Breast epithelium (tissue), 4 donors: ENCODE results near the gene ATP2B3. TPM values are rescaled to one million over a fixed set of nuclear protein-coding genes. Genes with fewer than 3 reads are reported as not detected.

Source experiments
- DNase-seq, 2 donors: peaks; one replicate each; pipeline ENCODE4 v3.0.0-alpha.2; 2019; ENCODE audit warnings: low spot score in 2 of 2
- H3K27ac ChIP-seq, 2 donors: fragments of 200-600 bp; sonication (generic) in 1 of 2; one replicate each; pipeline ENCODE4 v1.5.1; 2016 to 2019; ENCODE audit warnings: mild to moderate bottlenecking in 1 of 2
- H3K27me3 ChIP-seq, 2 donors: fragments of 200-600 bp; sonication (generic) in 1 of 2; one replicate each; pipeline versions ENCODE4 v1.5.1 to v1.6.0; 2017 to 2019; ENCODE audit warnings: control low read depth in 1 of 2, mild to moderate bottlenecking in 1 of 2
- H3K36me3 ChIP-seq: fragments of 200-600 bp; one replicate; pipeline ENCODE4 v1.5.1; 2019
- H3K4me1 ChIP-seq, 2 donors: fragments of 200-600 bp; sonication (generic); one replicate each; pipeline ENCODE4 v1.5.1; 2016 to 2019; ENCODE audit warnings: control low read depth in 1 of 2
- H3K4me3 ChIP-seq, 3 donors: fragments of 200-600 bp; sonication (generic); 1 replicate in 2 of 3; 2 replicates in 1 of 3; pipeline ENCODE4 v1.5.1; 2016 to 2019; ENCODE audit warnings: mild to moderate bottlenecking in 3 of 3, moderate library complexity in 2 of 3
- H3K9me3 ChIP-seq, 2 donors: fragments of 200-600 bp; sonication (generic) in 1 of 2; one replicate each; pipeline ENCODE4 v1.5.1; 2016 to 2019; ENCODE audit warnings: control low read depth in 1 of 2
- POLR2A ChIP-seq: fragments of 450-650 bp; IDR thresholded peaks from one replicate; pipeline ENCODE4 v1.6.1; 2016; ENCODE audit warnings: antibody characterized with exemption, mild to moderate bottlenecking, moderate library complexity
- POLR2AphosphoS5 ChIP-seq, 3 donors: sonication (generic); formaldehyde crosslinking; IDR thresholded peaks; one replicate each; pipeline ENCODE4 v1.6.1; 2017; ENCODE audit warnings: antibody characterized with exemption in 3 of 3
- intact Hi-C: fragments of 100-400 bp; cut with DNase I; formaldehyde crosslinking; loops from one replicate; pipeline ENCODE4 v1.15.1; 2023; ENCODE audit warnings: low total_unique reads
- total RNA-seq, 3 donors: library from RNA; depleted of rRNA; stranded (reverse); fragments of >200 nt; gene quantifications; one replicate each; pipeline ENCODE4 v1.1.0, GENCODE V29; 2016
- TF ChIP-seq, protein P1 (sequence below), 3 donors: fragments of 450-650 bp; IDR thresholded peaks; one replicate each; pipeline ENCODE4 v1.5.1; 2016 to 2017; ENCODE audit warnings: antibody characterized with exemption in 3 of 3, mild to moderate bottlenecking in 3 of 3, moderate library complexity in 3 of 3

ATP2B3 gene
- total RNA-seq, 3 donors from 2014 or later = not detected

DNA sequence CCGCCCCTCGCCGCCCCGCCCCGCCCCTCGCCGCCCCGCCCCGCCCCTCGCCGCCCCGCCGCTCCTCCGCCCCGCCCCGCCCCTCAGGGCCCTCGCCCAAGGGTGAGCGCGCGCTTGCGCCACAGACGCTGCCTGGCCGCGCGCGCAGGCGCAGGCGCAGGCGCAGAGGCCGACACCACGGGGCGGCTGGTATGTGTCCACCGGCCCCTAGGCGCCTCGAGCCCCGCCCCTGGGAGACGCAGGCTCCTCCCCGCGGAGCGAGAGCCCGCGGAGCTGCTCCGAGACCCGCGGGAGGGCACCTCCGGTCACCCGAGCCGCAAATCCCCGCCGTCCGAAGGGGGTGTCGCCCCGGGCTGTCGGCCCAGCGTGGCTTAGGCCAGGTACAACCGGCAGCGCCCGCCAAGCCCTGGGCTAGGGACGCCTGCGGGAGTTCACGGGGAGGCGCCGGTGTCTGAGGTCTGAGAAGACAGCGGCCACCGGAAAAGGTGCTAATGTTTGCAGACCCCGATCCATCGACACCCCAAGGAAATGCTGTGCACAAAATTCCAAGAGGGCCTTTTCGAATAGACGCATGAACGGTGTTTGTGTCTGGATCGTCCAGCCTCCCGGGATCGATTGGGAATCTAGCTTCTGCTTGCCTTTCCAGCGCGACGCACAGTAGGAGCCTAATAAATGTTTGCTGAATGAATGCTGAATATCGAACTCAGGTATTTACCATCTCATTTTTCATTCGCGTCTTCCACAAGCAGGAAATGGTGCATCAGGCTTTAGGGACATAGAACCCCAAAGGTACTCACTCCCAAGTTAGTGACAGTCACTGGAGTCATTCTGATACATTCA is 82.0 kb downstream of the ATP2B3 start:
- no peak for TF ChIP-seq POLR2A
- TF ChIP-seq, protein P1, sequence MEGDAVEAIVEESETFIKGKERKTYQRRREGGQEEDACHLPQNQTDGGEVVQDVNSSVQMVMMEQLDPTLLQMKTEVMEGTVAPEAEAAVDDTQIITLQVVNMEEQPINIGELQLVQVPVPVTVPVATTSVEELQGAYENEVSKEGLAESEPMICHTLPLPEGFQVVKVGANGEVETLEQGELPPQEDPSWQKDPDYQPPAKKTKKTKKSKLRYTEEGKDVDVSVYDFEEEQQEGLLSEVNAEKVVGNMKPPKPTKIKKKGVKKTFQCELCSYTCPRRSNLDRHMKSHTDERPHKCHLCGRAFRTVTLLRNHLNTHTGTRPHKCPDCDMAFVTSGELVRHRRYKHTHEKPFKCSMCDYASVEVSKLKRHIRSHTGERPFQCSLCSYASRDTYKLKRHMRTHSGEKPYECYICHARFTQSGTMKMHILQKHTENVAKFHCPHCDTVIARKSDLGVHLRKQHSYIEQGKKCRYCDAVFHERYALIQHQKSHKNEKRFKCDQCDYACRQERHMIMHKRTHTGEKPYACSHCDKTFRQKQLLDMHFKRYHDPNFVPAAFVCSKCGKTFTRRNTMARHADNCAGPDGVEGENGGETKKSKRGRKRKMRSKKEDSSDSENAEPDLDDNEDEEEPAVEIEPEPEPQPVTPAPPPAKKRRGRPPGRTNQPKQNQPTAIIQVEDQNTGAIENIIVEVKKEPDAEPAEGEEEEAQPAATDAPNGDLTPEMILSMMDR (IDR thresholded peaks at IDR 0.05) = no peak
- TF ChIP-seq POLR2AphosphoS5 (IDR thresholded peaks at IDR 0.05) = no peak
- Histone ChIP-seq H3K36me3 (no peaks in the 10 kb centered on the region), H3K9me3 (peaks cover 0 to 5% of the 10 kb centered on the region in 2 donors), H3K27ac (peak overlapping the region; percentile 45 to 54), H3K4me3 (peak overlapping the region; percentile 59 to 86 (median 64)), H3K4me1 (no peaks in the 10 kb centered on the region), H3K27me3 (peaks cover 0 to 50% of the 10 kb centered on the region in 2 donors)
- DNase-seq = peak; percentile 77 to 78
- intact Hi-C loops = no loop called here

DNA sequence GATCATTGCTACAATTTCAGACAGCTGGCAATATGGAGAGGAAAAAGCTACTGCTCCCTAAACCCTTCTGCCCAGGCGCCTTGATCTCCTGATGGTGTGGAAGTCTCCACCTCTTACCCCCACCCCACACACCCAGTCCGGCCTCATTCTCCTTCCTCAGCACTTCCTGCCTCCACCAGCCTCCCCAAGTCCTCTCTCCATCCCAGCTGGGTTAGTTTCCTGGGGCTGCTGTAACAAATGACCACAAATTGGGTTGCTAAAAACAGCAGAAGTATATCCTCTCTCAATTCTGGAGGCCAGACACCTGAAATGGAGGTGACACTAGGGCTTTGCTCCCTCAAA is 82.6 kb downstream of the ATP2B3 start:
- intact Hi-C loops = no loop called here
- no peaks in the 10 kb centered on the region for H3K36me3 ChIP-seq
- H3K4me1 ChIP-seq = no peaks in the 10 kb centered on the region
- no peak for TF ChIP-seq POLR2AphosphoS5 (IDR thresholded peaks at IDR 0.05)
- TF ChIP-seq POLR2A = no peak
- TF ChIP-seq, protein P1 (IDR thresholded peaks at IDR 0.05) = no peak
- peaks cover 0 to 49% of the 10 kb centered on the region in 2 donors for H3K27me3 ChIP-seq
- H3K9me3 ChIP-seq = peaks cover 0 to 5% of the 10 kb centered on the region in 2 donors
- no peak overlapping the region for H3K27ac ChIP-seq
- peak overlapping the region; percentile 59 to 86 (median 64) for H3K4me3 ChIP-seq
- no peak for DNase-seq

DNA sequence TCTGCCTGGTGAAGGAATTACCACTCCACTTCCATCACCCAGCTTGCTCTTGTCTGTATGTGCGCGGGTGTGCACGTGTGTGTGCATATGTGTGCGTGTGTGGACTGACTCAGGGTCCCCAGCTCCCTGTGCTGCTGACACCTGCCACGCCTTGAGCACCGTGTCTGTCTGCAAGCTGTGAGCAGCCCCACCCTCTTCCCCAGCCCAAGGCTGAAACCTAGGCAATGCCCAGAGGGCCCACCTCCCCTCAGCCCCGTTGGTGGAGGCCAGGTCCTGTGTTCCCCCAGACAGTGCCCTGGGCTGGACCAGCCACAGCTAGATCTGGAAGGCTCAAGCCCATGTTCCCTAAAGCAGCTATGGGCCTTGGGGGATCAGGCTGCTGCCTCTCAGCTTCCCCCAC is 83.5 kb downstream of the ATP2B3 start:
- peaks cover 0 to 5% of the 10 kb centered on the region in 2 donors for H3K9me3 ChIP-seq
- TF ChIP-seq POLR2A (no peak), POLR2AphosphoS5 (IDR thresholded peaks at IDR 0.05) (no peak)
- TF ChIP-seq, protein P1 (IDR thresholded peaks at IDR 0.05) = no peak
- no peaks in the 10 kb centered on the region for H3K36me3 ChIP-seq
- no peak overlapping the region for H3K27ac ChIP-seq
- peaks cover 0 to 49% of the 10 kb centered on the region in 2 donors for H3K27me3 ChIP-seq
- no peak overlapping the region for H3K4me3 ChIP-seq
- intact Hi-C loops = no loop called here
- no peak for DNase-seq
- H3K4me1 ChIP-seq = no peaks in the 10 kb centered on the region

DNA sequence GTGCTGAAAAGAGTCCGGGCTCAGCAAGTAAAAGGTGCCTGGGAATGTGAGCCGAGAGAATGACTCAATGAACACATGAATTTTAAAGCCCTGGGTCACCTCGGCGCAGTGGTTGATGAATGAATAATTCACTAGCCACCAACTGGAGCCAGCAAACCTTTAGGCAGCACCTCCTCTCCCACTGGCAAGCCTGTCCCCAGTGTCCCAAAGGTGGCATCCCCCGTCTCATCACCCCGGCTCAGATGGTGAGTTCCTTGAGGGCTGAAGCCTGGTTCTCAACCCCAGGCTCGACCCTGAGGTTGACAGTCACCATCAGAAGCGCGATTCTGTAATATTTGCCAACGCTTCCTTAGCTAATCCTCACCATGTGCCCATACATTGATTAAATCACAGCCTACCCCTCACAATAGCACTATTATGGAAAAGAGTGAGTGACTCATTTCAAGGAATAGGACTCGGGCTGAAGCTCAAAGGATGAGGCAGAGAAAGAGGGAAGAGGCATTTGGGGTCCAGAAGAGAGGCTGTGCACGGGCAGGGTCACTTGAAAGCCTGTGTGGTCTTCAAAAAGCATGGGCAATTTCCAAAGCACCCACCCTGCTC is 84.2 kb downstream of the ATP2B3 start:
- peaks cover 0 to 5% of the 10 kb centered on the region in 2 donors for H3K9me3 ChIP-seq
- H3K36me3 ChIP-seq = no peaks in the 10 kb centered on the region
- DNase-seq = no peak
- no peak for TF ChIP-seq POLR2AphosphoS5 (IDR thresholded peaks at IDR 0.05)
- TF ChIP-seq POLR2A = no peak
- TF ChIP-seq, protein P1 (IDR thresholded peaks at IDR 0.05) = no peak
- H3K4me3 ChIP-seq = no peak overlapping the region
- intact Hi-C loops = no loop called here
- peaks cover 0 to 47% of the 10 kb centered on the region in 2 donors for H3K27me3 ChIP-seq
- no peak overlapping the region for H3K27ac ChIP-seq
- H3K4me1 ChIP-seq = no peaks in the 10 kb centered on the region

DNA sequence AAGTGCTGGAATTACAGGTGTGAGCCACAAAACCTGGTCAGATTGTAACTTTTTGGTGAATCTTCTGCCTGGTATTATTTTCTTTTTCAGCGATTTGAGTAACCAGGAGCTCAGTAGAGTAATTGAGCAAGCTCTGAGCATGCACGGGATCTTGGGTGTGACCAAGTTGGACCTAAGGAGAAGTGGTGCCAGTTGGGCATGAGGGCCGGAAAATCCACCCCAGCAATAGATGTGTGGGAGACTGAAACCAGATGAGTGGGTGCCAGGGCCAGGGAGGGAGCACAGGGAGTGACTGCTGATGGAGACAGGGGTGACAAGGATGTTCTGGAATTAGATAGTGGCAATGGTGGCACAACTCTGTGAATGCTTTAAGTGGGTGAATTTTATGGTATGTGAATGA is 85.2 kb downstream of the ATP2B3 start:
- no peaks in the 10 kb centered on the region for H3K4me1 ChIP-seq
- H3K9me3 ChIP-seq = peaks cover 0 to 5% of the 10 kb centered on the region in 2 donors
- H3K27me3 ChIP-seq = peaks cover 0 to 44% of the 10 kb centered on the region in 2 donors
- intact Hi-C loops = no loop called here
- H3K4me3 ChIP-seq = no peak overlapping the region
- DNase-seq = no peak
- TF ChIP-seq POLR2AphosphoS5 (IDR thresholded peaks at IDR 0.05) (no peak), POLR2A (no peak)
- TF ChIP-seq, protein P1 (IDR thresholded peaks at IDR 0.05) = no peak
- H3K36me3 ChIP-seq = no peaks in the 10 kb centered on the region
- H3K27ac ChIP-seq = no peak overlapping the region
